ENCODE measurements around the gene ARMC9.

The ARMC9 gene

GRCh38 chr2:231277962-231278361, 79.5 kb downstream of the ARMC9 start (continued):
- TF ChIP-seq ZNF830 (tag by site-specific recombination; IDR thresholded peaks at IDR 0.05; ENCODE audit: low read depth) = no peak
- no peak for TF ChIP-seq ZNF24 (tag by site-specific recombination; IDR thresholded peaks at IDR 0.05)

- ChIA-PET CTCF (no interaction called here), POLR2A (no interaction called here)
- TF ChIP-seq ZNF341 (tag by site-specific recombination; IDR thresholded peaks at IDR 0.05; ENCODE audit: low read depth) (no peak), ZNF146 (tag by site-specific recombination; IDR thresholded peaks at IDR 0.05) (no peak), ZNF449 (tag by site-specific recombination; IDR thresholded peaks at IDR 0.05) (no peak), SCRT2 (tag by site-specific recombination; IDR thresholded peaks at IDR 0.05) (no peak), BCL6B (tag by site-specific recombination; IDR thresholded peaks at IDR 0.05) (no peak), ZNF26 (tag by site-specific recombination; IDR thresholded peaks at IDR 0.05) (no peak), ZBTB8A (tag by site-specific recombination; IDR thresholded peaks at IDR 0.05) (no peak), ZNF792 (tag by site-specific recombination; IDR thresholded peaks at IDR 0.05) (no peak), ZNF48 (tag by site-specific recombination; IDR thresholded peaks at IDR 0.05) (no peak), ZNF354C (tag by site-specific recombination; IDR thresholded peaks at IDR 0.05; ENCODE audit: borderline replicate concordance, low read depth) (no peak), ZNF658 (tag by site-specific recombination; IDR thresholded peaks at IDR 0.05) (no peak), ZNF558 (tag by site-specific recombination; IDR thresholded peaks at IDR 0.05) (no peak), ZNF19 (tag by site-specific recombination; IDR thresholded peaks at IDR 0.05; ENCODE audit: low read depth) (no peak), ZFHX2 (tag by site-specific recombination; conservative IDR thresholded peaks at IDR 0.05) (no peak), ZNF324 (tag by site-specific recombination; IDR thresholded peaks at IDR 0.05) (no peak), MEIS1 (CRISPR knock-in tag; IDR thresholded peaks at IDR 0.05; ENCODE audit: borderline replicate concordance) (no peak), ZNF585B (tag by site-specific recombination; IDR thresholded peaks at IDR 0.05) (no peak), ZSCAN23 (tag by site-specific recombination; IDR thresholded peaks at IDR 0.05) (no peak), ZNF555 (tag by site-specific recombination; conservative IDR thresholded peaks at IDR 0.05) (no peak)
- Histone ChIP-seq H3K9me3 (ENCODE audit: control insufficient read depth, insufficient read depth, low read depth, low read length) (no peaks in the 10 kb centered on the region), H3K4me1 (ENCODE audit: control insufficient read depth, insufficient read depth, low read length) (no peaks in the 10 kb centered on the region), H3K27ac (ENCODE audit: extremely low read depth, low read depth, low read length) (no peak overlapping the region), H3K4me3 (ENCODE audit: low read depth, low read length) (no peak overlapping the region), H3K36me3 (ENCODE audit: control insufficient read depth in 2 of 2, insufficient read depth in 1 of 2, low read length in 2 of 2) (peaks cover 4 to 57% of the 10 kb centered on the region in 2 experiments)
Observed at GRCh38 chr2:231278868-231279267, 80.4 kb downstream of the ARMC9 start.

- ChIA-PET CTCF (interaction anchor here (1.2 kb wide), 1 partner anchor 17 kb away, joined by 3 read pairs; no protein-coding TSS in a partner anchor), POLR2A (no interaction called here)
- H3K36me3 ChIP-seq (ENCODE audit: control insufficient read depth in 2 of 2, insufficient read depth in 1 of 2, low read length in 2 of 2) = peaks cover 4 to 49% of the 10 kb centered on the region in 2 experiments
- no peak overlapping the region for H3K27ac ChIP-seq (ENCODE audit: extremely low read depth, low read depth, low read length)
- H3K9me3 ChIP-seq (ENCODE audit: control insufficient read depth, insufficient read depth, low read depth, low read length) = no peaks in the 10 kb centered on the region
- no peaks in the 10 kb centered on the region for H3K4me1 ChIP-seq (ENCODE audit: control insufficient read depth, insufficient read depth, low read length)
- H3K4me3 ChIP-seq (ENCODE audit: low read depth, low read length) = no peak overlapping the region
- TF ChIP-seq ZBTB49 (tag by site-specific recombination; IDR thresholded peaks at IDR 0.05; ENCODE audit: low read depth) = no peak
- no peak for TF ChIP-seq SP2 (tag by site-specific recombination; IDR thresholded peaks at IDR 0.05)
- no peak for TF ChIP-seq PRDM10 (tag by site-specific recombination; IDR thresholded peaks at IDR 0.05)
- no peak for TF ChIP-seq ZNF670 (tag by site-specific recombination; IDR thresholded peaks at IDR 0.05; ENCODE audit: low read depth)
- TF ChIP-seq ZNF571 (tag by site-specific recombination; IDR thresholded peaks at IDR 0.05) = no peak
Observed at GRCh38 chr2:231280846-231281245, 82.4 kb downstream of the ARMC9 start.
